HPDE6-E6E7 (cell line): ENCODE measurements around the gene ADGRG7.
"Not testable (repeated sequence)": the region's sequence is repeated elsewhere in the genome, so short reads cannot be mapped to it uniquely, and the experiment has no call there.

Experiments
- DNase-seq: peaks from one replicate; pipeline ENCODE4 v3.0.0; 2011; ENCODE audit warnings: missing footprints; ENCODE audit errors: extremely low spot score

Gene ADGRG7, protein sequence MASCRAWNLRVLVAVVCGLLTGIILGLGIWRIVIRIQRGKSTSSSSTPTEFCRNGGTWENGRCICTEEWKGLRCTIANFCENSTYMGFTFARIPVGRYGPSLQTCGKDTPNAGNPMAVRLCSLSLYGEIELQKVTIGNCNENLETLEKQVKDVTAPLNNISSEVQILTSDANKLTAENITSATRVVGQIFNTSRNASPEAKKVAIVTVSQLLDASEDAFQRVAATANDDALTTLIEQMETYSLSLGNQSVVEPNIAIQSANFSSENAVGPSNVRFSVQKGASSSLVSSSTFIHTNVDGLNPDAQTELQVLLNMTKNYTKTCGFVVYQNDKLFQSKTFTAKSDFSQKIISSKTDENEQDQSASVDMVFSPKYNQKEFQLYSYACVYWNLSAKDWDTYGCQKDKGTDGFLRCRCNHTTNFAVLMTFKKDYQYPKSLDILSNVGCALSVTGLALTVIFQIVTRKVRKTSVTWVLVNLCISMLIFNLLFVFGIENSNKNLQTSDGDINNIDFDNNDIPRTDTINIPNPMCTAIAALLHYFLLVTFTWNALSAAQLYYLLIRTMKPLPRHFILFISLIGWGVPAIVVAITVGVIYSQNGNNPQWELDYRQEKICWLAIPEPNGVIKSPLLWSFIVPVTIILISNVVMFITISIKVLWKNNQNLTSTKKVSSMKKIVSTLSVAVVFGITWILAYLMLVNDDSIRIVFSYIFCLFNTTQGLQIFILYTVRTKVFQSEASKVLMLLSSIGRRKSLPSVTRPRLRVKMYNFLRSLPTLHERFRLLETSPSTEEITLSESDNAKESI

DNA sequence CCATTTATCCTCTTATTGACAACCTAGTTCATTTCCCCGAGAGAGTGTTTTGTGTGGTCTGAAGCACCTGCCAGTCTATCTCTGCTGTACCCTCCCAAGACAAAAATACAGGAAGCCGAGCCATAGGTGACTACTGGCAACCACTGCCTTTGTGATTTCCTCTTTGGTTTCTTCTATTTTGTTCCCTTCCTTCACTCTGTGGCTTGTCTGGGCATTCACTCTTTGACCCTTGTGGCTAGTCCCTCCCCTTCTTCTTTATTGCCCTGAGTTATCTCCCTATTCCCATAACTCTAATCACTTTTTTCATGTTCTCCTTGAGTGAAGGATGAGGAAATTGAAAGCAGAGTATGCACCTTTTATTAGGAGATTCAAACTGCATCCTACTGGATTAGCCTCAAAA is at the start of gene ADGRG7:
TSS of gene ADGRG7 (plus strand) at position 297 of the 400 bp plus-strand sequence. CDS start 256 bp downstream, outside the sequence.
- DNase-seq, result no peak

- DNase-seq, result no peak
Measured at GRCh38 chr3:100560426-100560825, 49.0 kb upstream of the ADGRG7 start.

DNA sequence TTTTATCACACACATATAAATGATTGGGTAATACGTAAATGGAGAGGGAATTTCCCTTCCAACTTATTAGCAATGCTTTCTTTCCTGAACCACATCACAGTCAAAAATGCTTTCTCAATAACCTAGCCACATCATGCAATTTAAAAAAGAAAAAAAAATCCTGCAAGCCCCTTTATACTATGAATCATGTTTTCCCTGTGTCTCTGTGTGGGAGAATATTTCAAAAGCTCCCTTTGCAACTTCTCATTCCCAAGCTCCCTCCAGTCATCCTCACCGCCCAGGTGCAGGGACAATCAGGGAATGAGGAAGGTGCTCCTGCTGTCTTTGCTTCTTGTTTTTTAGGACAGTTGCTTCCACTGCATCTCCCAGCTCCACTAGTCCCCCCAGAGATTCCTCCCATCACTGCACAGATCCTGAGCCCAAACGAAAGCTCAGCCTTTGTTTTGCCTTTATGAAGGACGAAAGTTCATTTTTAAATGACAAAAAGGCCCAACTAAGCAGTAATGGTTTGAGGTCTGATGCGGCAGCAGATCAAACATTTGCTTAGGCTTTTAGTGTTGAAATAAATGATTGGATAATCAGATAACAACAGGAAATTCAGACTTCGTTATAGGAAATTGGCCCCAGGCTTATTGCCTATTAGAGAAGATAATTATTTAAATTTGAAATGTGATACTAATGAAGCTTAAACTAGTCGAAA is 47.8 kb upstream of the ADGRG7 start:
- no peak for DNase-seq

GRCh38 chr3:100562224-100562857 is 47.1 kb upstream of the ADGRG7 start:
- no peak for DNase-seq

- DNase-seq, result no peak
Measured at GRCh38 chr3:100563228-100563627, 46.2 kb upstream of the ADGRG7 start.

DNA sequence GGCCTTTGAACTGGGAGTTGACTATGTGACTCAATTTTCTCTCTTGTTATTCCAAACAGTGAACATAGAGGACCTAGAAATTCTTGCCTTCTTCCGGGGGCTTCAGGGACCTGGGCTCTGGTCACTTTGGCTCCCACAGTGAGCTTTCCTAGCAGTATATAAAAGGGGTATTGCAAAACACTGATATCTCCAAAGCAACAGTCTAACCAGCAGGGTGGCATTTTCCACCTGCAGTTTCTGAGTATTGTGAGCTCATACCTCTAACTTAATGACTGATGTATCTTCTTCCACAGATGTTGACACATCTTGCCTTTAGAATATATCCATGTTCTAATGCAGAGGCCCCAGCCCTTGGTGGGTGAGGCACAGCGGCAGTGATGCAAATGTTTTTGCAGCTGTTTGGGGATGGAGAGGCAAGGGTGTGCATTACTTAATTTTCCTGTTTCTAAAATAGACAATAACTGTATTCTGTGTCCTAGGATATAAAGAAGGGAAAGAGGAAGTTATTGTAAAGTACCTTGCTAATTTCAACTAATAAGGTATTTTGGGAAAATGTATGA is 45.7 kb upstream of the ADGRG7 start:
- DNase-seq, result no peak

DNA sequence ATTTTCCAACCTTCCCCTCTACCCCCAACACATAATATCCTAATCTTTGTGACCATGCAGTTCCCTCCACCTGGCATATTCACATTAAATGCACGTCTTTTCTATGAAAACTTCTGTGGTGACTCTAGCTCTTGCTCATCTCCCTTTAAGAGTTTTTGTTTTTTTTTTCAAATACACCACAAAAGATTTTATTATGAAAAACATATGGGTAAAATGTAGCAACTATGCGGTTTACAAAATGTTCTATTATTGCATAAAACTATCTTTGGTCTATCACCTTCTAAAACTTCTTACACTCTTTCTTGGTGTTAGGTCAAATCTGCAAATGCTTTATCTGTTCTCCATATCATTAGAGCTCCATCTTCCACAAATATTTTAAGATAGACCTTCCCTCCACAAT is 38.6 kb upstream of the ADGRG7 start:
- DNase-seq, result no peak

DNA sequence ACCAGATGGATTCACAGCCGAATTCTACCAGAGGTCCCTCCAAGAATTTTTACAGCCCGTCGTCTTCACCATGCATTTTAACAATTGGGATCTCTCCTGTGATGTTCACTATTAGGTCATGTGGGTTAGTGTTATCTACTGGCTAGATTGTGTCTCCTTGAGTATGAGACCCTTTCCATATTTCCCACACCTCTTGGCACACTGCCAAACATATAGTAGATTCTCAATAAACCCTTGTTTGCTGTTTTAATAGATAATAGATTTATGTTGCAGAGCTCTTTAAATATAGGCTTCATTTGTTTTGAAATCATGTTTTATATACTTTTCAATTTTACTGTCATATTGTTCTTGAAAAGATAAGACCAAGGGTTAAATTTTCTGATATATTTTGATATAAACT is 34.9 kb upstream of the ADGRG7 start:
- no peak for DNase-seq

DNA sequence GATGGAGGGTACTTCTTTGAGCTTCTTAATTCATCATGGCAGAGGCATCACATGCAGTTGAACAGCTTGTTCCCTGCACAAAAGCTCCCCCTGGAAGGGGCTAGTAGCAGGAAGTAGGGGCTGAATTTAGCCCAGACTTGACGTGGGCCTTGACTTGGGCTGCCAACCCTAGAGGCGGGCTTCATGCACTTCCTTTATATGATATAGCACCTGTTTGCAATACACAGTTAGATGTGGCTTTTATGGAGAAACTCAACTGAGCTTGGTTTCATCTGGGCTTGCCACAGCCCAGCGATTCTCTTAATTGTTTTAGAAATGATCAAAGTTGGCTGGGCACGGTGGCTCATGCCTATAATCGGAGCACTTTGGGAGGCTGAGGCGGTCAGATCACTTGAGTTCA is 33.7 kb upstream of the ADGRG7 start:
- no peak for DNase-seq

DNA sequence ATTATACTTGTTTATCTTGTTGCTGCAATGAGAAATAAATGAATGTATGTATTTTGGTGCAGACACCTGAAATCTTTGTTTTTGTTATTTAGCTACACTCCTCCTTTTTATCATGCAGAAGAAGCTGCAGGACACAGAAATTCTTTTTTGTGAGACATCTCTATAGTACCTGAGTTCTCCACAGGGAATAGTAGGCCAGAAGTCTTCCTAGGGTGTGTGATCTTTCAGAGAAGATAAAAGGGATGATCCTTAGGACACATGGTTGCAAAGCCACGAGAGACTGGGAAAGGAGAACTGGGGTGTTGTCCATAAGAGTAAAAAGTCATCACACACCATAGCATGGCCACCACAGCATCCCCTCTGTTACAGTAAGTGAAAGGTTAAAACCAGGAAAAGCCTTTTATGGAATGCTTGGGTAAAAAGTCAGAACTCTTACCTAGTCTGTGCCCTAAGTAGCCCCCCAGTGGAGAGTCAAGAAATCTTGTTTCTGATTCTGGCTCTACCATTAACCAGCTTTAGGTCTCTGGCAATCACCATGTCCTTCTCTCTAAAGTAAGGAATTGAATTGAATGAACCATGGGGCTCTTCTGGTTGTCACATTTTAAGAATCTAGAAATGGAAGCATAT is 31.9 kb upstream of the ADGRG7 start:
- no peak for DNase-seq

DNA sequence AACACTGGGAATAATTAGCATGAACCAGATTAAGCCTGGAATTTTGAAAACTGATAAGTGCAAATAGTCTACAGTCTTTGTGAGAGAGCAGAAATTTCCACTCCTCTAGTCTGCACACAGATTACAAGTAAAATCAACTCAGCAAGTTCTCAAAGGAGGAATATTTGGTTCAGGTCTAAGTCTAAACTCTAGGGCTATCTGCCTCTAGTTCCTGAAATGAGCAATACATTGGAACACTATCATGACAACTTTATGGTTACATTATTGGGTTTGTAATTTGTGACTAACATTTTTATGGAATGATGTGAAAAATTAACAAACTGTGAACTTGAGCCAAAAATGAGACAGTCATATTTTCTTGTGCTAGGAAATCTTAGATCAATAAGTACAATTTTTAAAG is 30.8 kb upstream of the ADGRG7 start:
- DNase-seq, result no peak

DNA sequence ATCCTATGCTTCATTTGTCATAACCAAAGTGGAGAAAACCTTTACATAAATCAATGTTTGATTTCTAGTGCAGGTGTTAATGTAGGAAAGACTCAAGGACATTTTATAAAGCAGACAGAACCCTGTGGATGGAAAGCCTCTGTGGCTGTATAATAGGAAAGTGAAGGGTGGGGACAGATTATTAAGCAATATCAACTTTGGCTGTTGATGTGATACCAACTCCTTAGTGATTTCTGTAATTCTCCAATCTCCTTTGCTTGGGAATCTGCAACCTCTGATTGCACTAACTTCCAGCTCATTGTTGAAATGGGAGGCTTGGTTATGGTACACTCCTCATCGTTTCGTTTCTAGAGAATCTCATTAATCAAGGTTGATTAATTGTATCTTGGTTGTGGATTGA is 29.3 kb upstream of the ADGRG7 start:
- no peak for DNase-seq

GRCh38 chr3:100581650-100582049 is 27.8 kb upstream of the ADGRG7 start:
- no peak for DNase-seq

DNA sequence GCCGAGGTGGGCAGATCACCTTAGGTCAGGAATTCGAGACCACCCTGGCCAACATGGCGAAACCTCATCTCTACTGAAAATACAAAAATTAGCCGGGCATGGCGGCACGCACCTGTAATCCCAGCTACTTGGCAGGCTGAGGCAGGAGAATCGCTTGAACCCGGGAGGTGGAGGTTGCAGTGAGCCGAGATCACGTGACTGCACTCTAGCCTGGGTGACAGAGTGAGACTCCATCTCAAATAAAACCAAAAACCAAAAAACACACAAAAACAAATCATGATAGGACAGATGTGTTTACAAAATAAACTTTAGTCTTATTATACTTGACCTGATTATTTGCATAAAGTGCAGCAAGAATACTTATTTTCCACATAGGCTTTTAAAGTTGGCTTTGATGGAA is 27.2 kb upstream of the ADGRG7 start:
- not testable (repeated sequence) for DNase-seq

- no peak for DNase-seq
Measured at GRCh38 chr3:100584101-100584660, 25.2 kb upstream of the ADGRG7 start.

DNA sequence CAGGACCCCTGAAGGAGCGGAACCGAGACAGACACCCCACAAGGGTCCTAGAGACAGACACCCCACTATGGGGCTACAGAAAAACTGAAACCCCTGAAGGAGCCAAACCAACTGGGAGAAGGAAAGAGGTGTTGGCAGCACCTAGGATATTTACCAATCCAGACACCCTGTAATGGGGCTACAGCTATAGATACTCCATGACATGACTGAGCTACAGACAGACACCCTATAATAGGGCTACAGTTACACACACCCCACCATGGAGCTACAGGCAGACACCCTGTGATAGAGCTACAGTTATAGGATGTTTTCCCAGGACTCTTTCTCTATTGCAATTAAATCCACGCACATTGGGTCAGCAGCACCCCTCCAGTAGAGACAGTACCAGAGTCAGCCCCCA is 22.6 kb upstream of the ADGRG7 start:
- no peak for DNase-seq

DNA sequence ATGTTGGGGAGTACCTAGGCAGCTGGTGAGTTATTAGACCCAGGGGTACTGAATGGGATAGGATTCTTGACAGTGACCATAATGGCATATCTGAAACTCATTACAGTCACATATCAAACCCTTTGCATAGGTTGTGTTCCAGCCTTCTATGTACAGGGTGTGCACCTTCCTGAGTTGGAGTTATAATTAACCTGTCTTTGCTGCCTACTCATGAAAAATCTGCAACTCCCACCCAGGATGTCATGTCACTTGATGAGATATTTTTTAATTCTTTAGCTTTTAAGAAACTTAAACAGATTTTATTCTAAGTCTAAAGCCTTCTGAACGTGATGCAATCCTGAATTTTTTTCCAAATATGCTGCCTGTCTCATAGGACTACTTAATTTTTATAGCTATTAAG is 21.1 kb upstream of the ADGRG7 start:
- DNase-seq, result no peak

DNA sequence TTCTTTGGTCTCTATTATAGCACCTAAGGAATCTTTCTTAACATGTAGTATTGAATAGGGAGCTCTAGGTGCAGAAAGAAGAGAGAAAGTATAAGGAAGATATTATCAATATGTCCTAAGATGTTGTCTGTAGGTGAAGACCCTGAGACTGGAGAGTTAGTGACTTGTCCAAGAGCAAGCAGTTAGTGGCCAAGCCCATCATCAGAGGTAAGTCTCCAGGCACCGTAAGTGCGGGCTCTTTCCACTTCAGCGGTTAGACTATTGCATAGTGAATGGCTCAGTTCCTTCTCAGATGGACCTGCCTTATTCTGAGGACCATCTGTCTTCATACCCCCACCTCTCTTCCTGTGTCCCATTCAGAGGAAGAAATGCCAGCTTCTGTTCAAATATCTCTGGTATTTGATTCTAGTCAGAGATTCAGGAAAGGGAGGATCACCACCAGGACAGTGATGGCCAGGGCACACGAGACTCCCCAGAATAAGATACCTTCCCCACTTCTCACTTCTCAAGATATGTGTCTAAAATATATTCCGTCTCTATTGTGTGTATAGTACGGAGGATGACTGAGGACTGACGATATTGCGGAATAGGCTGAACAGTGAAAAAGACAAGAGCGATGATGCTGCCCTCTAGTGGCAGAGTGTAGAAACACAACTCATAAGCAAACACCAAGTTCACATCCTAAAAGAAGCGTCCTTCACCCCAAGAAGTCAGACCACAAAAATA is 19.1 kb upstream of the ADGRG7 start:
- peak; percentile 63 for DNase-seq

GRCh38 chr3:100590840-100591147 is 18.6 kb upstream of the ADGRG7 start:
- no peak for DNase-seq

GRCh38 chr3:100591411-100591810 is 18.0 kb upstream of the ADGRG7 start:
- no peak for DNase-seq
